GM12892 (cell line): ENCODE measurements around the gene KREMEN2.

Experiments
- POLR2A ChIP-seq: IDR thresholded peaks from 2 replicates; pipeline ENCODE4 v1.6.1; 2011; ENCODE audit warnings: low read depth, low read length, control low read depth
- TAF1 ChIP-seq: IDR thresholded peaks from 2 replicates; pipeline ENCODE4 v1.6.1; 2011; ENCODE audit warnings: low read depth, mild to moderate bottlenecking, control low read depth, low read length, borderline replicate concordance

GRCh38 chr16:3012828-3013420 is 48.8 kb downstream of the KREMEN2 start, which contains the start of gene CLDN9:
- TF ChIP-seq POLR2A (no peak), TAF1 (no peak)
